Gastroesophageal sphincter (tissue), 4 donors: Measurements from ENCODE around the gene TAPBP. TPM values are rescaled to one million over a fixed set of nuclear protein-coding genes. Genes with fewer than 3 reads are reported as not detected.

Source experiments
- ATAC-seq: fragments of 150-250 bp; one replicate; pipeline ENCODE4 v1.9.1; 2016; ENCODE audit warnings: mild to moderate bottlenecking, moderate library complexity
- H3K27ac ChIP-seq, 4 donors: fragments of 200-600 bp; sonication (generic) in 3 of 4; 1 replicate in 3 of 4; 2 replicates in 1 of 4; pipeline ENCODE4 v1.5.1; 2016 to 2019
- H3K27me3 ChIP-seq: fragments of 200-600 bp; sonication (generic); one replicate; pipeline ENCODE4 v1.5.1; 2019
- H3K36me3 ChIP-seq, 2 donors: fragments of 200-600 bp; sonication (generic); one replicate each; pipeline ENCODE4 v1.5.1; 2019; ENCODE audit warnings: control low read depth in 1 of 2
- H3K4me1 ChIP-seq, 3 donors: fragments of 200-600 bp; sonication (generic); 1 replicate in 2 of 3; 2 replicates in 1 of 3; pipeline ENCODE4 v1.5.1; 2016 to 2019; ENCODE audit warnings: control low read depth in 2 of 3
- H3K4me3 ChIP-seq, 2 donors: fragments of 200-600 bp; sonication (generic); one replicate each; pipeline ENCODE4 v1.5.1; 2019; ENCODE audit warnings: mild to moderate bottlenecking in 1 of 2, moderate library complexity in 1 of 2
- H3K9me3 ChIP-seq, 3 donors: fragments of 200-600 bp; sonication (generic); one replicate each; pipeline ENCODE4 v1.5.1; 2017 to 2019; ENCODE audit warnings: control low read depth in 2 of 3
- CTCF ChIP-seq, 4 experiments: fragments of 200-600 bp in 2 of 4; fragments of 450-650 bp in 2 of 4; sonication (generic) in 1 of 4; IDR thresholded peaks; one replicate each; pipeline ENCODE4 v1.5.1; 2017 to 2019; ENCODE audit warnings: antibody characterized with exemption in 4 of 4, mild to moderate bottlenecking in 2 of 4, moderate library complexity in 2 of 4
- EP300 ChIP-seq: sonication (generic); formaldehyde crosslinking; IDR thresholded peaks from one replicate; pipeline ENCODE4 v1.6.1; 2017; ENCODE audit warnings: antibody characterized with exemption, mild to moderate bottlenecking
- POLR2A ChIP-seq, 2 donors: fragments of 450-650 bp; IDR thresholded peaks; one replicate each; pipeline ENCODE4 v1.6.1; 2017; ENCODE audit warnings: antibody characterized with exemption in 2 of 2, mild to moderate bottlenecking in 2 of 2, moderate library complexity in 1 of 2
- POLR2AphosphoS5 ChIP-seq: sonication (generic); formaldehyde crosslinking; IDR thresholded peaks from one replicate; pipeline ENCODE4 v1.6.1; 2017; ENCODE audit warnings: antibody characterized with exemption
- WGBS, 2 donors: methylation state at CpG; one replicate each; pipeline ENCODE4 v1.1.5; 2018; ENCODE audit warnings: low coverage in 1 of 2; 5-methylcytosine and 5-hydroxymethylcytosine counted together
- total RNA-seq, 4 donors: library from RNA; depleted of rRNA; stranded (reverse); fragments of >200 nt; gene quantifications; one replicate each; pipeline ENCODE4 v1.1.0, GENCODE V29; 2016

The TAPBP gene
- total RNA-seq, 4 donors from 2014 or later: 62.9 to 136 (median 69.2) TPM

DNA sequence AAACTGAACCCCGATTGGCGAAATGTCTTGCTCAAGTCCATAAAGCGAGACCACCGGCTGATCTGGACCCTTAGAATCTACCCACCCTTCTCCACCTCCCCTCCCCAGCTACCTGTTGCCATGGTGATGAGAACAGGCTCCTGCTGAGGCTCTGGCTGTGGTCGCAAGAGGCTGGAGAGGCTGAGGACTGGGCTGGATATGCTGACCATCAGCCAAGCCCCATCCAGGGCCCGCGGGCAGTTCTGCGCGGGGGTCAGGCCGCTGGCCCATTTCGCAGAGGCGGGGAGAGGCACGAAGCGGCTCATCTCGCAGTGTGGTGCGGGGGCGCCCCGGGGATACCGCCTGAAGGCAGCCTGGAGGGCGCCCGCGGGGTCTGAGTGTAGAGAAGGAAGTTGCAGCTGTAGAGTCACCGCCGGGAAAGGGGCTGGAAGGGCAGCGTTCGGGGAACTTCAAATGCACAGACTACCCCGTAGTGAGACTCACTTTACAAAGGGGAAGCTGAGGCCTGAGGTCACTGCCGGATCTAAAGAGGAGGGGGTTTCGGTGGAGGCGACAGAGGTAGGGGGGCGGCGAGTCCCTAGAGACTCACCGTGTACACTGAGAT is 671 bp downstream of the TAPBP start:
- Histone ChIP-seq H3K4me1 (peaks cover 0 to 69% (median 13%) of the 10 kb centered on the region in 3 donors), H3K9me3 (no peaks in the 10 kb centered on the region), H3K27me3 (no peaks in the 10 kb centered on the region), H3K36me3 (peaks cover 0 to 36% of the 10 kb centered on the region in 2 donors), H3K27ac (peak overlapping the region; percentile 81 to 98 (median 94)), H3K4me3 (peak overlapping the region; percentile 70 to 89)
- TF ChIP-seq POLR2AphosphoS5: no peak
- TF ChIP-seq EP300: no peak
- no peak for TF ChIP-seq POLR2A (IDR thresholded peaks at IDR 0.05)
- TF ChIP-seq CTCF (IDR thresholded peaks at IDR 0.05): no peak
- ATAC-seq: no peak
- WGBS, 2 donors: 0% methylated on average over 1 to 14 of the region's 33 CpGs

DNA sequence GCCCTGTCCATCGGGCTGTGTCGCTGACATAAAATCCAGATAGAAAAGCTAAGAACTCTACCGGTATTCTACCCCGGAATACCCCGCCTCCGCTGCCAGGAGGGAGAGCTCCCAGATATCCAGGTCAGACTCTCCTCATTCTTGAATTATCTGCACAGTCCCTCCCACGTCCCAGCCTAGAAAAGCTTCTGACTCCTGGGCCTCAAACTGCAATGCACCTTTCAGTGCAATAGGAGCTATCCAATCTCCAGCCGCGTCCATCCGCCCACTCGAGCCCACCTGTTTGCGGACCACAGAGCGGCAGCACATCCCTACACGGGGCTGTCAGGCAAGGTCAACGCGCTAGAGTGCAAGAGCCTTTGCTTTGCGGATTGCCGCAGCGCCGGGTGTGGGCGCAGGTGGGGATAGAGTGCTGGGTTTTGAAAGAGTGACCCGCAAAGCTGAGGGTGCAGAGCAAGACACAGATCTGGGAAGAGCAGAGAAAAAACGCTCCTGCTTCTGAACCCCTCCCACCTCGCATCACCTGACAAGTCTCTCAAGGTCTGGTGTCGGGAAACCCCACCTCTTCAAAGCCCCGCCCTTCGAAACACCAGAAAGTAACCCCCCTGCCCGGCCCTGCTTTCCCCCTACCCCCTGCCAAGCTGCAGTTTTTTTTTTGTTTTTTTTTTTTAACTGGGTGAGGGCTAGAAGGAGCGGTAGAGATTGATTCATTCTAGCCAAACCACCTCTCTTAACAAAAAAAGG is 1.3 kb downstream of the TAPBP start:
- 1 to 3% methylated on average over 5 to 16 of the region's 29 CpGs for WGBS, 2 donors
- ATAC-seq: peak; percentile 15

DNA sequence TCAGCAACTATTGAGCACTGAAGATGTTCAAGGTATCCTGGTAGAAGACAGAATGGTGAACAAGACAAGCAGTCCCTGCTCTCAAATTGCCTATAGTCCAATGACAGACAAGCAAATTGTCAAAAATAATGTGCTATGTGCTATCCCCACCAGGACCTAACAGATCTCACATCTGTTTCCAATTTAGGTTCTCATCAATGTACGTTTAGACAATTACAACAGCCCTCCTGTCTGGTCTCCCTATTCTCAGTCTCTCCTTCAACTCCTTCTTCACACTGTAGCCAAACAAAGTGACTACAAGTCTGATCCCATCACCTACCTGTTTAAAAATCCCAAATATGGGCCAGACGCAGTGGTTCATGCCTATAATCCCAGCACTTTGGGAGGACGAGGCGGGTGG is 7.5 kb downstream of the TAPBP start:
- H3K9me3 ChIP-seq: no peaks in the 10 kb centered on the region
- H3K27me3 ChIP-seq: no peaks in the 10 kb centered on the region
- H3K4me1 ChIP-seq: peaks cover 0 to 43% (median 0%) of the 10 kb centered on the region in 3 donors
- ATAC-seq: no peak
- H3K36me3 ChIP-seq: peaks cover 0 to 83% of the 10 kb centered on the region in 2 donors
- H3K27ac ChIP-seq: no peak overlapping the region
- WGBS, 2 donors: 57 to 83% methylated on average over 2 to 4 of the region's 4 CpGs
- no peak for TF ChIP-seq POLR2AphosphoS5
- TF ChIP-seq EP300: no peak
- TF ChIP-seq POLR2A (IDR thresholded peaks at IDR 0.05): no peak
- no peak for TF ChIP-seq CTCF (IDR thresholded peaks at IDR 0.05)
- H3K4me3 ChIP-seq: no peak overlapping the region

More for the DNA sequence above, 1.3 kb downstream of the TAPBP start:
- peak overlapping the region; percentile 81 to 98 (median 94) for H3K27ac ChIP-seq
- no peaks in the 10 kb centered on the region for H3K27me3 ChIP-seq
- TF ChIP-seq POLR2A (IDR thresholded peaks at IDR 0.05): no peak
- no peak for TF ChIP-seq CTCF (IDR thresholded peaks at IDR 0.05)
- no peak for TF ChIP-seq EP300
- peaks cover 0 to 40% of the 10 kb centered on the region in 2 donors for H3K36me3 ChIP-seq
- H3K4me1 ChIP-seq: peaks cover 0 to 69% (median 13%) of the 10 kb centered on the region in 3 donors
- H3K9me3 ChIP-seq: no peaks in the 10 kb centered on the region
- H3K4me3 ChIP-seq: peak overlapping the region; percentile 70 to 89

DNA sequence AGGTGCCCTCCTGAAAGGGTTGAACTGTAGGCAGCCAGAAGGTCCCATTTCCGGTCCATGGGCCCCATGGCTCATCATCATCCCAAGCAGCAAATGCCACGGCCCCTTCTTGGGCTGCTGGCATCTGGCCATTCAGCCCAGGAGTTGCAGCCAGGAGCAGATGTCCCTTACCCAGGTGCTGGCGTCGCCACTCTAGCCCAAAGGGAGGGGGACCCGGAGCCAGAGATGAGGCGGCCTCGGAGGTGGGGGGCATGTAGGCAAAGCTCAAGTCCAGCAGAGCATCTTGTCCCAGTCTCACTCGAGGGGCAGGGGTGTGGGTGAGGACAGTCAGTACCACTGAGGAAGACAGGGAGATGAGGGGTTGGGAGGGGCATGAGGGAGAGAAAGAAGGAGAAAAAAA is 8.8 kb downstream of the TAPBP start:
- no peak for ATAC-seq
- no peak overlapping the region for H3K4me3 ChIP-seq
- no peaks in the 10 kb centered on the region for H3K9me3 ChIP-seq
- TF ChIP-seq POLR2AphosphoS5: no peak
- TF ChIP-seq POLR2A (IDR thresholded peaks at IDR 0.05): no peak
- TF ChIP-seq CTCF (IDR thresholded peaks at IDR 0.05): no peak
- TF ChIP-seq EP300: no peak
- H3K27me3 ChIP-seq: no peaks in the 10 kb centered on the region
- H3K4me1 ChIP-seq: peaks cover 0 to 46% (median 4%) of the 10 kb centered on the region in 3 donors
- WGBS, 2 donors: 80% methylated on average over 2 of the region's 8 CpGs; no CpG with 5 or more reads in 1 of the 2 donors
- H3K36me3 ChIP-seq: peaks cover 0 to 73% of the 10 kb centered on the region in 2 donors
- peak overlapping the region in 2 of 4 donors; percentile 3 to 11 for H3K27ac ChIP-seq
